ENCODE results near the gene RBM3. TPM values are rescaled to one million over a fixed set of nuclear protein-coding genes. Genes with fewer than 3 reads are reported as not detected.

Gene RBM3
- total RNA-seq, 1 donor from 2014 or later = 285 TPM

- H3K27me3 ChIP-seq (ENCODE audit: control insufficient read depth, insufficient read depth, low read length) = no peaks in the 10 kb centered on the region
- DNase-seq (ENCODE audit: low read depth) = no peak
- no peaks in the 10 kb centered on the region for H3K36me3 ChIP-seq (ENCODE audit: control insufficient read depth, insufficient read depth, low read length)
- no peak overlapping the region for H3K4me3 ChIP-seq (ENCODE audit: low read depth, low read length)
- TF ChIP-seq, protein P1, sequence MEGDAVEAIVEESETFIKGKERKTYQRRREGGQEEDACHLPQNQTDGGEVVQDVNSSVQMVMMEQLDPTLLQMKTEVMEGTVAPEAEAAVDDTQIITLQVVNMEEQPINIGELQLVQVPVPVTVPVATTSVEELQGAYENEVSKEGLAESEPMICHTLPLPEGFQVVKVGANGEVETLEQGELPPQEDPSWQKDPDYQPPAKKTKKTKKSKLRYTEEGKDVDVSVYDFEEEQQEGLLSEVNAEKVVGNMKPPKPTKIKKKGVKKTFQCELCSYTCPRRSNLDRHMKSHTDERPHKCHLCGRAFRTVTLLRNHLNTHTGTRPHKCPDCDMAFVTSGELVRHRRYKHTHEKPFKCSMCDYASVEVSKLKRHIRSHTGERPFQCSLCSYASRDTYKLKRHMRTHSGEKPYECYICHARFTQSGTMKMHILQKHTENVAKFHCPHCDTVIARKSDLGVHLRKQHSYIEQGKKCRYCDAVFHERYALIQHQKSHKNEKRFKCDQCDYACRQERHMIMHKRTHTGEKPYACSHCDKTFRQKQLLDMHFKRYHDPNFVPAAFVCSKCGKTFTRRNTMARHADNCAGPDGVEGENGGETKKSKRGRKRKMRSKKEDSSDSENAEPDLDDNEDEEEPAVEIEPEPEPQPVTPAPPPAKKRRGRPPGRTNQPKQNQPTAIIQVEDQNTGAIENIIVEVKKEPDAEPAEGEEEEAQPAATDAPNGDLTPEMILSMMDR (IDR thresholded peaks at IDR 0.05; ENCODE audit: insufficient read depth, low read length, poor library complexity, severe bottlenecking) = no peak
Measured at GRCh38 chrX:48580662-48581061, 6.4 kb downstream of the RBM3 start.

- TF ChIP-seq, protein P1 (IDR thresholded peaks at IDR 0.05; ENCODE audit: insufficient read depth, low read length, poor library complexity, severe bottlenecking) = no peak
- no peaks in the 10 kb centered on the region for H3K27me3 ChIP-seq (ENCODE audit: control insufficient read depth, insufficient read depth, low read length)
- H3K4me3 ChIP-seq (ENCODE audit: low read depth, low read length) = no peak overlapping the region
- no peaks in the 10 kb centered on the region for H3K36me3 ChIP-seq (ENCODE audit: control insufficient read depth, insufficient read depth, low read length)
- DNase-seq (ENCODE audit: low read depth) = no peak
Measured at GRCh38 chrX:48584698-48585097, 10.4 kb downstream of the RBM3 start.

- no peak for DNase-seq (ENCODE audit: low read depth)
- Histone ChIP-seq H3K36me3 (ENCODE audit: control insufficient read depth, insufficient read depth, low read length) (no peaks in the 10 kb centered on the region), H3K4me3 (ENCODE audit: low read depth, low read length) (no peak overlapping the region), H3K27me3 (ENCODE audit: control insufficient read depth, insufficient read depth, low read length) (no peaks in the 10 kb centered on the region)
- TF ChIP-seq, protein P1 (IDR thresholded peaks at IDR 0.05; ENCODE audit: insufficient read depth, low read length, poor library complexity, severe bottlenecking) = no peak
Measured at GRCh38 chrX:48589482-48590162, 15.3 kb downstream of the RBM3 start.

DNA sequence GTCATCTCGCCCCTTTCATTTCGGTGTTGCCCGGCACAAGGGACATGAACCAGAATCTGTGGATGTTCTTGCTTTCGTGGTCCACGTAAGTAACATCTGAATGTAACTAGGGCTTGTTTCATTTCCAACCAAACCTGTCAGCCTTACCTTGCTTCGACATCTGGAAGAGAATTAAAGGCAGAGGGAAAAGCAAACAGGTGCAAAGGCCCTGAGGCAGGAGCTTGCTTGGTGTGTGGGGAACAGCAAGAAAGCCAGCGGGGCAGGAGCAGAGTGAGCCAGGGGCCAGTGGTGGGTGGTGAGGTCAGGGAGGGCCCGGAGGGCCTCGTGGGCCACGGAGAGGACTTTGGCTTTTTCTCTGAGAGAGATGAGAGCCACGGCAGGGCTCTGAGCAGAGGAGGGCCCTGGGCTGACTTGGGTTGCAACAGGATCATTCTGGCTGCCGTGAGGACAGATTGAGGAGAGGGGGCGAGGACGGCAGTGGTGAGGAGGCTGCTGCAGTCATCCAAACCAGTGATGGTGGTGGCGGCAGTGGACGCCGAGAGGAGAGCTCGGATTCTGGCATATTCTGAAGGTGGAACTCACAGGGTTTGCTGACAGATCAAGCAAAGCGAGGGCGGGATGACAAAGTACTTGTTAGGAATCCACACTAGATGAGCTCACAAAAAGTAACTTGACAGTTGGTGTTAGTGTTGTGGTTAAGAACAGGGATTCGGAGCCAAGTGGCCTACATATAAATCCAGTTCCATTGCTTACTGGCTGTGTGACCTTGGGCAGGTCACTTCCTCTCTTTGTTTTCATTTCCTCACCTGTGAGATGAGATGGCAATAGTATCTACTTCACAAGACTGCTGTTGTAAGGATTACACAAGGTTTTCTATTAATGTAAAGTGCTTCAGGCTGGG lies 16.2 kb downstream of the RBM3 start:
- DNase-seq (ENCODE audit: low read depth) = no peak
- TF ChIP-seq, protein P1 (IDR thresholded peaks at IDR 0.05; ENCODE audit: insufficient read depth, low read length, poor library complexity, severe bottlenecking) = no peak
- H3K4me3 ChIP-seq (ENCODE audit: low read depth, low read length) = no peak overlapping the region

DNA sequence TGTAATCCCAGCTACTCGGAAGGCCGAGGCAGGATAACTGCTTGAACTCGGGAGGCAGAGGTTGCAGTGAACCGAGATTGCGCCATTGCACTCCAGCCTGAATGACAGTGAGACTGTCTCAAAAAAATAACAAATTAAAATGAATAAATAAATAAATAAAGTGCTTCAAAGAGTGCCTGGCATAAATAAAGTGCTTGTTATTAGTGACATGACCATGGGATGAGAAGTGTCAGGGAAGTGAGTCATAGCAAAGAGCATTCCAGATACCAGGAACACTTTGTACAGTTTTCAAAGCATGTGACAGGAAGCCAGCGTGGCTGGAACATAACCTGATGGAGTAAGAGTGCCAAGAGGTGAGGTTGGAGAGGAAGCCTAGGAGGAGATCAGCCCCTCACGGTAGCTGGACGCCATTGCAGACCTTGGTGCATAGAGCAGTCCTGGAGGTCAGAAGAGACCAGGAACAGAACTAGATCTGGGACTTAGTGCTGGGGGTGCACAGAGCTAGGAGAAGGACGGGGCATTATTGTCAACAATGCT lies 17.0 kb downstream of the RBM3 start:
- Histone ChIP-seq H3K36me3 (ENCODE audit: control insufficient read depth, insufficient read depth, low read length) (no peaks in the 10 kb centered on the region), H3K4me3 (ENCODE audit: low read depth, low read length) (no peak overlapping the region), H3K27me3 (ENCODE audit: control insufficient read depth, insufficient read depth, low read length) (no peaks in the 10 kb centered on the region)
- TF ChIP-seq, protein P1 (IDR thresholded peaks at IDR 0.05; ENCODE audit: insufficient read depth, low read length, poor library complexity, severe bottlenecking) = no peak
- DNase-seq (ENCODE audit: low read depth) = peak; percentile 37

More for the DNA sequence above, 16.2 kb downstream of the RBM3 start:
- no peaks in the 10 kb centered on the region for H3K36me3 ChIP-seq (ENCODE audit: control insufficient read depth, insufficient read depth, low read length)
- no peaks in the 10 kb centered on the region for H3K27me3 ChIP-seq (ENCODE audit: control insufficient read depth, insufficient read depth, low read length)
